ENCODE measurements around the gene NGEF. TPM values are rescaled to one million over a fixed set of nuclear protein-coding genes. Genes with fewer than 3 reads are reported as not detected.

Gene NGEF
- total and polyA plus RNA-seq, 8 donors = 0.26 to 3.6 (median 1.4) TPM

DNA sequence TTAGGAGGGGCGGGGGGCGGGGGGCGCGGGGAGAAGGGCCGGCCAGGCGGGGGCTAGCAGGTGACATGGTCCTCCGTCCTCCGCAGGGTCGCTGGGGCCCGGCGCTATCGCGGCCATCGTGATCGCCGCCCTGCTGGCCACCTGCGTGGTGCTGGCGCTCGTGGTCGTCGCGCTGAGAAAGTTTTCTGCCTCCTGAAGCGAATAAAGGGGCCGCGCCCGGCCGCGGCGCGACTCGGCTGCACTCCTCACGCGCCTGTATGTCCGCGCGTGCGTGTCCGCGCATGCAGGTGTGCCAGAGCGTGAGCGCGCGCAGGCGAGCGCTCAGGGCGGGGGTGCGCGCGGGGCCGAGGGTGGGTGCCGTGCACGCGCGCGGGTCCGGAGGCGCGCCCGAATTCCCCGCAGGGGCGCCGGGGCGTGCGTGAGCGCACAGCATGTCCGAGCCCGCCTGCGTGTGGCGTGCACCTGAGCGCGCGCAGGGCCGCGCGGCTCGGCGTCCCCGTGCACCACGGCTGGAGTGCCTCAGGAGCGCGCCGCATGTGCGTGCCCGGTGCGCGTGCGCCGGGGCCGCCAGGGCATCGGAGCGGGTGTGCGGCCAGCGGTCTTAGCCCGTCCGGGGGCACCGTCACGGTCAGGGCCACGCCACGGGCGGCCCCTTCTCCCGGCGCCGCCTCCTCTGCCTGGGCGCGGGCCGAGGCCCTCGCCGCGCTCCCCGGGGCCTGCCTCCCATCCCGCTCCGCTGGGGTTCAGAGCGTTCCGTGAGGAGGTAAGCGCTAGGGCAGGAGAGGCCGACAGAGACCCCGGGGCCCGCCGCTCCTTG is 136.7 kb downstream of the NGEF start:
- peaks cover 15 to 34% of the 10 kb centered on the region in 2 donors for H3K27me3 ChIP-seq

DNA sequence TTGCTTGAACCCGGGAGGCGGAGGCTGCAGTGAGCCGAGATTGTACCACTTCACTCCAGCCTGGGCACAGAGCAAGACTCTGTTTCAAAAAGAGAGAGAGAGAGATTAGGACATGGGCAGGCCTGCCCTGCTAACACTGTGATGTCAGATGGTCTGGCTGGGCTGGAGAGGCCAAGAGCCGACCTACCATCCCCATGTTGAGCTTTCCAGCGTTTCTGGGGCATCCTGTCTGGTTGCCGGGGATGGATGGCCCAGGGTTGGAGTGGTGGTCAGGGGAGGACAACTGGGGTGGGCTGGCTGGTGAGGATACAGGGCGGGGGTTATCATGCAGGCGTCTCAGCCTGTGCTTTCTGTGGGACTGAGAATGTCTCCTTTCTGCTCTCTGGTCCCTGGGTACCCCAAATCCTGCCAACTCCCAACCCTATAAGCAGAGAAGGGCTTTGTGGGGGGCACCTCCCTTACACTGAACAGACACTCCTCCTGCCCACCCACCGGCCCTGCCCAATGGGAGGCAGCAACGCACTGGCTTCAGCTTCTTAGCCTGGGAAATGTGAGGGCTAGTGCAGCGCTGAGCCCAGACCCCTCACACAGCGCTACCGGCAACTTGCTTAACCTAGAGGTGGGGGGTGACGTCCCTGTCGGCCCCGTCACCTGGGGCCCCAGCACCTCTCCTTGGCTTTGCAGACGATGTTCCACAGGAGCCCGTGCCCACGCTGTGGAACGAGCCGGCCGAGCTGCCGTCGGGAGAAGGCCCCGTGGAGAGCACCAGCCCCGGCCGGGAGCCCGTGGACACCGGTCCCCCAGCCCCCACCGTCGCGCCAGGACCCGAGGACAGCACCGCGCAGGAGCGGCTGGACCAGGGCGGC is 137.6 kb downstream of the NGEF start:
- Histone ChIP-seq H3K36me3 (no peaks in the 10 kb centered on the region), H3K4me3 (peak overlapping the region; percentile 9 to 35), H3K27ac (no peak overlapping the region), H3K27me3 (peaks cover 15 to 34% of the 10 kb centered on the region in 2 donors), H3K4me1 (peaks cover 0 to 20% of the 10 kb centered on the region in 2 donors), H3K9me3 (no peaks in the 10 kb centered on the region)
- intact Hi-C loops (cut with DNase I) = no loop called here
- TF ChIP-seq, protein P1, sequence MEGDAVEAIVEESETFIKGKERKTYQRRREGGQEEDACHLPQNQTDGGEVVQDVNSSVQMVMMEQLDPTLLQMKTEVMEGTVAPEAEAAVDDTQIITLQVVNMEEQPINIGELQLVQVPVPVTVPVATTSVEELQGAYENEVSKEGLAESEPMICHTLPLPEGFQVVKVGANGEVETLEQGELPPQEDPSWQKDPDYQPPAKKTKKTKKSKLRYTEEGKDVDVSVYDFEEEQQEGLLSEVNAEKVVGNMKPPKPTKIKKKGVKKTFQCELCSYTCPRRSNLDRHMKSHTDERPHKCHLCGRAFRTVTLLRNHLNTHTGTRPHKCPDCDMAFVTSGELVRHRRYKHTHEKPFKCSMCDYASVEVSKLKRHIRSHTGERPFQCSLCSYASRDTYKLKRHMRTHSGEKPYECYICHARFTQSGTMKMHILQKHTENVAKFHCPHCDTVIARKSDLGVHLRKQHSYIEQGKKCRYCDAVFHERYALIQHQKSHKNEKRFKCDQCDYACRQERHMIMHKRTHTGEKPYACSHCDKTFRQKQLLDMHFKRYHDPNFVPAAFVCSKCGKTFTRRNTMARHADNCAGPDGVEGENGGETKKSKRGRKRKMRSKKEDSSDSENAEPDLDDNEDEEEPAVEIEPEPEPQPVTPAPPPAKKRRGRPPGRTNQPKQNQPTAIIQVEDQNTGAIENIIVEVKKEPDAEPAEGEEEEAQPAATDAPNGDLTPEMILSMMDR (IDR thresholded peaks at IDR 0.05) = no peak
- DNase-seq = no peak
- ATAC-seq = peak; percentile 27

More for the DNA sequence above, 136.7 kb downstream of the NGEF start:
- TF ChIP-seq, protein P1 (IDR thresholded peaks at IDR 0.05) = no peak
- DNase-seq (peak in 2 of 4 donors; percentile 10 to 36), ATAC-seq (peak; percentile 61)
- intact Hi-C loops (cut with DNase I) = no loop called here
- Histone ChIP-seq H3K36me3 (no peaks in the 10 kb centered on the region), H3K27ac (no peak overlapping the region), H3K4me1 (peaks cover 0 to 20% of the 10 kb centered on the region in 2 donors), H3K4me3 (peak overlapping the region; percentile 9 to 35), H3K9me3 (no peaks in the 10 kb centered on the region)

DNA sequence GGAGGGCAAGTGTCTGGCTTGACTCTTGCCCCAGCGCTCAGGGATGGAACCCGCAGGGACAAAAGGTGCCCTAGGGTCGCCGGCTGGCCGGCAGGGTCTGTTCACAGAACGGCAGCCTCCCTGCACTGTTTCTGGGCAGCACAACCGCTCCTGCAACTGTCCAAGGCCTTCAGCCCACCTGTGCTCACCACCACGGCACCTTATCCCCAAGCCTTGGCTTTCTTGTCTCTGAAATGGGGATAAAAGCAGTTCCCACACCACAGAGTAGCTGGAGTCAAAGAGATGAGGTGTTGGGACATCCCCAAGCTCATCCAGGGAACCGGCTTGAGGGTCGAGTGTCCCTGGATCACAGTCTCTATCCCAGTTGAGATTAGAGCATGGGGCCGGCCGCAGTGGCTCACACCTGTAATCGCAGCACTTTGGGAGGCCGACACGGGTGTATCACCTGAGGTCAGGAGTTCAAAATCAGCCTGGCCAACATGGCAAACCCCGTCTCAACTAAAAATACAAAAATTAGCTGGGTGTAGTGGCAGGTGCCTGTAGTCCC is 138.3 kb downstream of the NGEF start:
- no peaks in the 10 kb centered on the region for H3K36me3 ChIP-seq
- intact Hi-C loops (cut with DNase I) = no loop called here
- H3K27ac ChIP-seq = no peak overlapping the region
- no peaks in the 10 kb centered on the region for H3K9me3 ChIP-seq
- H3K4me3 ChIP-seq = no peak overlapping the region
- H3K4me1 ChIP-seq = peaks cover 0 to 20% of the 10 kb centered on the region in 2 donors
- ATAC-seq (no peak), DNase-seq (no peak)
- TF ChIP-seq, protein P1 (IDR thresholded peaks at IDR 0.05) = no peak
- peaks cover 15 to 34% of the 10 kb centered on the region in 2 donors for H3K27me3 ChIP-seq

DNA sequence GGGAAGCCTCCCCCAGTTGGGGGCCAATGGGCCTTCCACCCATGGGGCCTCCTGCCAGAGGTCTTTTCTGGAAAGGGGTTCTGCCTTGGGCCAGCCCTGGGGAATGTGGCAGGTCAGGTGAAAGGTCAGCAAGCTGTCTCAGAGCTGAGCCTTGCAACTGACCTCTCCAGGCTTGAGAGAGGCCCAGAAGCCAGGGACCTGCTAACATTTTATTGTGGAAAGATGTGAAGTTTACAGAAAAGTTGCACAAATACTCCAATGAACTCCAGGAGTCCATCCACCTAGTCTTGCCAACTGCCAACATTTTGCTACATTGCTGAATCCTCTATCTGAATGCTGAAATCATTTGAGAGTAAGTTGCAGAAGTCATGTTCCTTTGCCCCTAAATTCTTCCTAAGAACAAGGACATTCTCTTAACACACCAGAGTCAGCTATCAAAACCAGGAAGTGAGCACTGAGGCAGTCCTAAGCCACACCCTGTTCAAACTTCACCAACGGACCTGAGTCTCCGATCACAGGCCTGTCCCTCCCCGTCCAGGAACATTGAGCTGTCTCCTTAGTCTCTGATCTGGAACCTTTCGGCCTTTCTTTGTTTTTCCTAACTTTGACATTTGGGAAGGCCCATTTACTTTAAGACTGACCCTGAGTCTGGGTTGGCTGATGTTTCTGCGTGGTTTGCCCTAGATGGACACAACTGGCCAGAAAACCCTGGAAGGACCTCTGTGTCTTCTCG is 139.0 kb downstream of the NGEF start:
- intact Hi-C loops (cut with DNase I) = no loop called here
- TF ChIP-seq, protein P1 (IDR thresholded peaks at IDR 0.05) = no peak
- Histone ChIP-seq H3K4me1 (peaks cover 0 to 20% of the 10 kb centered on the region in 2 donors), H3K4me3 (no peak overlapping the region), H3K9me3 (no peaks in the 10 kb centered on the region), H3K27ac (no peak overlapping the region), H3K27me3 (peaks cover 15 to 34% of the 10 kb centered on the region in 2 donors), H3K36me3 (no peaks in the 10 kb centered on the region)
- ATAC-seq (no peak), DNase-seq (no peak)

All from left lung (tissue), 10 donors.